GM19372 (cell line): Measurements from ENCODE around the gene DAP.
A peak's percentile ranks its signal among the peaks of the same experiment; 100 is the strongest.
"Not testable (repeated sequence)": the region's sequence is repeated elsewhere in the genome, so short reads cannot be mapped to it uniquely, and the experiment has no call there.

Experiments
- ATAC-seq: cut with Tn5 transposase; IDR thresholded peaks from one replicate; pipeline ENCODE4 v1.9.1; 2021; ENCODE audit warnings: mild to moderate bottlenecking, low read depth, moderate library complexity; ENCODE audit not compliant: unreplicated experiment

Gene DAP, protein sequence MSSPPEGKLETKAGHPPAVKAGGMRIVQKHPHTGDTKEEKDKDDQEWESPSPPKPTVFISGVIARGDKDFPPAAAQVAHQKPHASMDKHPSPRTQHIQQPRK

DNA sequence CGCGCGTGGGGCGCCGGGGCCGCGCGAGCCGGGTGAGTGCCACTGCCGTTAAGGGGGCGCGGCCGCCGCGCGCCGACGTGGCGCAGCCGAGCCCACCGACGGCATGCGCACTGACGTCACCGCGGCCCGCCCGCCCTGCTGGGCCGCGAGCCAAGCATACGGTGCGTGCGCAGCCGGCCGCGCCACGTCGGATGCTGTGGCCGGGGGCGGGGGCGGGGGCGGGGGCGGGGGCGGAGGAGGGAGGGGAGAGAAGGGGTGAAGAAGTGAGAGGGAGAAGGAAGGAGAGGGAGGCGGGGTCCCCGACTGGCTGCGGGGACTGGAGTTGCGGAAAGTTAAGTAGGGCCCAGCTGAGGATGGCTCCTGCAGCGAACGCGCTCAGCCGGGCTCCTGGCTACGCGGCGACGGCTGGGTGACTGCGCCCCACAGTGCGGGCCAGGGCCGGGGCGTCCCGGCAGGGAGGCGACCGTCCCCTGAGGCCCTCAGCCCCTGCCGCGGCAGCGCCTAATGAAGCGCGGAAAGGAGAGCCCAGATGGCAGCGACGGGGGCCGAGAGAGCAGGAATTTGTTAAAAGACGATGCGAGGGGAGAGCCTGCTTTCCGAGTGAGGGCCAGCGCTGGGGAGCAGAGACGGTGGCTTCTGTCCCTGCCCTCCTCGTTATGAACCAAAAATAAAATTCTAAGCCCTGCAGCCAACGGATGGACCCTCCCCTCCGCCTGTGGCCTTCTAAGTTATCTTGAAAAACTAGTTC, at the start of gene DAP:
Gene DAP, minus strand, starts transcription at position 50 of the 748 bp plus-strand sequence. CDS start 166 bp downstream, outside the sequence.
- peak; percentile 75 for ATAC-seq

DNA sequence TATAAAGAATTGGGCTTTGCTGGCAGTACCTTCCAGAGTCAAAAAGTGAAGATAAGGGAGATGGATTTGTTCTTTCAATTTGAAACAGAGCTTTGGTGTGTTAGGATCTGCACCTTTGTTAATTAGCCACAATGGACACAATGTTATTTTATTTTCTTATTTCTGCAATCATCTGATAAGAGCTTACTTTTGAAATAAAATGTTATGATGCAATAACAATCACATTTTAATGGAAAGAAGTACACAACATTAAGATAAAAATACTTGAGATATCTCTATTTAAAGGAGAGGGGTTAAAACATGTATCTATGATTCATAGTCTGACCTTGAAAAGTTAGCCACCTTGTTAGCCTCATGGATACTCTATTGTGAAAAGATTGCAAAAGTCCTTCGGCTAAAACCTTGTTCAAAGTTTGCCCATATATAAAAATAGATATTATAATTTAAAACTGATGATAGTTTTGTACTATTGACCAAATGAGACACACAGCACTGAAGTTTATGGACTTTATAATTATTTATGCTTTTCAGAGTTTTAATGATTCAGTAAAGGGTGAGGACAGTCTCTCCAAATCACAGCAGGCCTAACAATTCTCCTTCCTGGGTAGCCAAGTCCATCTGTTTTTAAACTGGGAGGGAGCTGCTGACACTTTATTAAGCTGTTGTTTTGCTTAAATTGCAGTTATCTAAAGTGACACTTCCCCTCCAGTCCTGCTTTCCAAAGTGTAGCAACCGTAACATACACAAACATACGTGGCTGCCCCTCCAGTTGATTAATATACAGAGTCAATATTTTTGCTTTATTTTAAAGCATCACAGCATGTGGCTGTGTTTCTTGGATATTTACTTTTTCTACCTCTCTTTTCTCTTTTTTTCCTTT, 47.6 kb upstream of the DAP start:
- ATAC-seq: no peak

DNA sequence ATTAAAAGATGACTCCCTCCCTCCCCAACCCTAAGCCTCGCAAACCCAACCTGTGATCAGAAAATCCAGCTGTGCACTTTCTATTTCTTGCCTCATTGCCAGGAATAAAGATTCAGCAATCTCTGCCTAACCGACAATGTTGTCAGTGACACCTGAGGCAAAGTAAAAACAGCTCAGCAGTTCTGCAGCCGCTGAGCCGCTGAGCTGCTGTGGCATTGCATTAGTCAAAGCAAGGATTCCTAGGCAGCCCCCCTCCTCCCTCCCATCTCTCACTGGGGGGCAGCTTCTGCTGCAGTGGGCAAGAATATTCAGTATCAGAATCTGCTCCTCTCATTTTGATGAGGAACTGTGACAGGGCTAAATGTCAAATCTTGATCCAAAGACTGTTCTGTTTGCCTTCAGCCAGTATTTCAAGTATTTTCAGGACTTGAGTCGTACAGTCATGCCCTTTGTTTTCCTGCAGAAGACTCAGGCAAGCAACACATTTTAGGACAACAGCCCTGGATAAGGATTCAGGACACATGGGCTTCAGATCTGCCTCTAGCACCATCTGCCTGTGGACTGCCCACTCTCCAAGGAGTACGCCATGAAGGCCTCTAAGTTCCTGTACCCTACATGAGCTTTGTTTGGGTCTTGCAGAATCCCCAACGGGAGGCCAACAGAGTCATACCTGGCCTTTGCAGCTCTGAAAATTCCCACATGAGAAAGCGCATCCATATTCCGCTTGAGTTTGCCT, 41.1 kb upstream of the DAP start:
- no peak for ATAC-seq

DNA sequence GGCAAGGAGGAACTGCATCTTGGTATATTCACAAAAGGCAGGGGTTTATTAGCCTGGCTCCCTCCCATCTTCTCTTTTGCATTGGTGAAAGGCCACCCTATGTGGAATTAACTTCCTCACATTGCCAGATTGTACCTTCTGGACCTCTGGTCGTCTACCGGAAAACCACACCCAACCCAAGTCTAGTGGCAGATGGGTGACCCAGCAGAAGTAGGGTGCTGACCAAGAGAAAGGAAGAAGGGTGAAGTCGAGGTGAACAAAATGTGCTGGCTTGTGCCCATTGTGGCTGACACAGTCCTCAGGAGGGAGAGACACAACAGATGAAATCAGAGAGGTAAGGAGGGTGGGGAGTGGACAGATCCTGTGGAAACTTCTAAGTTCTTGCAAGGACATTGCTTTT, 39.8 kb upstream of the DAP start:
- no peak for ATAC-seq

GRCh38 chr5:10797261-10797660, 36.2 kb upstream of the DAP start:
- ATAC-seq: no peak

DNA sequence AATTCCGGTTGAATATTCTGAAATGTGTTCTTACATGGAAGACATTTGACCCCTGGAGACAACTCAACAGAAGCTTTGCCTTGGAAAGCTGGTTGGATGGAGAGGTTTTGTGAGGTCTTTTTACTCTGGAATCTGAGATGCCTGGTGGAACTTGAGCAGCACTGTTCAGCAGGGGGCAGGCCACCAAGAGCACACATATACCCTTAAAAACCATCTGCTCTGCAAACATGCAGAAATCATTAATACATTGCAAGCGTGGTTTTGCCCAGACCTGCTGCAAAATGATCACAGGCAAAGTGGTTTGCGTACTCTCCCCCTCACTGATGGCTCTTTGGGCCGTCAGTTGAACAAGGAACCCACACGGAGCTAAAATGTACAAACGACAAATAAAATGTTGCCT, 32.8 kb upstream of the DAP start:
- ATAC-seq: no peak

DNA sequence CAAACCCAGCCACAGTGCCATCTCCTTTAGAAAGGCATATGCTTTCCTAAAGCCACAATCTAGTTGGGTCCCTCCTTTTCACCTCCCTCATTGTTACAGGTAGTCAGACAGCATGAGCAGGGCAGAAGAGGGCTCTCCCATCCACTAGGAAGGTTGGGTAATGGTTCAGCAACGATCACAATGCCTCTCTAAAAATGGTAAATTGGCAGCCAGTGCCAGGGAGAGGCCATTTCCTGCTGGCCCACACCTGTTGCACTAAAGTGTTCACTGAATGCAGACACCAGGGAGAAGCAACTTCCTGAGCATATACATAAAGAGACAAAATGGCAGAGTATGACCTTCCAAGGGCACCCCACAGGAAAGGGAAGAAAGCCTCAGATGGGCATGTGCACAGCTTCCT, 31.3 kb upstream of the DAP start:
- no peak for ATAC-seq

- ATAC-seq: no peak
These were observed 28.7 kb upstream of the DAP start for GRCh38 chr5:10789726-10790125.

DNA sequence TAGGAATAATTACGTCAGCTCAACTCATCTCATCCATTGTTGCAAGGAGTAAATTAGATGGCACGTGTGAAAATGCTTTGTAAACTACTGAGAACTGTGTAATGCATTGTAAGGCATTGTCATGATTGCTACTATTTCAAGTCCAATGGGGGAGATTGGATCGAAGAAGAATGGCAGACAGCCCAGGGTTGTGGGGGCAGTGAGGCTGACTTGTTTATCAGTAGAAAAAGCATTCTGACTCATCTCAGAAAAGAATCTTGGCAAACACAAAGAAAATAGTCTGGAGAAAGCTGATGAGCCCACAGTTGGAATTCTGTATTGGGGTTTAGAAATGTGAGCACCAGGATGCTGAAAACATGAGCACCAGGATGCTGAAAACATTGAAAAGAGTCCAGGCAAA, 28.0 kb upstream of the DAP start:
- ATAC-seq: no peak

DNA sequence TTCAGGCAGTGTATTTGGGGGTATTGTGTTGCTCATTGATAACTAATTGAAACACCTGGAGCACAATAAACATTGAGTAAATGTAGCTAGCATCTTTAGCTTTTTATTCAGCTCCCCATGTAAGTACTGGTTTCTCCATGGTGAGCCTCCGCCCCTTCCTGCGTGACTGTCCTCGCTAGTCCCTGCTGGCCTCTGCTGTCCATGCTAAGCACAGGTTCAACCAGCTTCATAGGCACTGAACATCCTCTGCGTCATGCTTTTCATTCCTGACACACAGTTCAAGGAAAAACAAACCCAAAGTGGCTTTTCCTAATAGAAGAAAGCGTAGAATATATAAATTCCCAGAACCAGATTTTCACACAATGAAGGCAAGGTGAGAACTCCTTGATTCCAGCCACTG, 27.3 kb upstream of the DAP start:
- ATAC-seq: no peak

- no peak for ATAC-seq
These were observed 25.8 kb upstream of the DAP start for GRCh38 chr5:10786835-10787234.

DNA sequence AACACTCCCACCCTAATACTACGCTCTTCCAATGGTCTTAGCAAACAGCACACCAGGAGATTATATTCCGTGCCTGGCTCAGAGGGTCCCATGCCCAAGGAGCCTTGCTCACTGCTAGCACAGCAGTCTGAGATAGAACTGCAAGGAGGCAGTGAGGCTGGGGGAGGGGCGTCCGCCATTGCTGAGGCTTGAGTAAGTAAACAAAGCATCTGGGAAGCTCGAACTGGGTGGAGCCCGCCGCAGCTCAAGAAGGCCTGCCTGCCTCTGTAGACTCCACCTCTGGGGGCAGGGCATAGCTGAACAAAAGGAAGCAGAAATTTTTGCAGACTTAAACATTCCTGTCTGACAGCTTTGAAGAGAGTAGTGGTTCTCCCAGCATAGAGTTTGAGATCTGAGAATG, 19.2 kb upstream of the DAP start:
- ATAC-seq: not testable (repeated sequence)

GRCh38 chr5:10779592-10779991, 18.6 kb upstream of the DAP start:
- ATAC-seq: no peak

GRCh38 chr5:10778179-10778910, 17.3 kb upstream of the DAP start:
- ATAC-seq: no peak

- no peak for ATAC-seq
These were observed 14.6 kb upstream of the DAP start for GRCh38 chr5:10775646-10776045.

- ATAC-seq: no peak
These were observed 12.0 kb upstream of the DAP start for GRCh38 chr5:10772901-10773585.

GRCh38 chr5:10768328-10768899, 7.4 kb upstream of the DAP start:
- no peak for ATAC-seq

DNA sequence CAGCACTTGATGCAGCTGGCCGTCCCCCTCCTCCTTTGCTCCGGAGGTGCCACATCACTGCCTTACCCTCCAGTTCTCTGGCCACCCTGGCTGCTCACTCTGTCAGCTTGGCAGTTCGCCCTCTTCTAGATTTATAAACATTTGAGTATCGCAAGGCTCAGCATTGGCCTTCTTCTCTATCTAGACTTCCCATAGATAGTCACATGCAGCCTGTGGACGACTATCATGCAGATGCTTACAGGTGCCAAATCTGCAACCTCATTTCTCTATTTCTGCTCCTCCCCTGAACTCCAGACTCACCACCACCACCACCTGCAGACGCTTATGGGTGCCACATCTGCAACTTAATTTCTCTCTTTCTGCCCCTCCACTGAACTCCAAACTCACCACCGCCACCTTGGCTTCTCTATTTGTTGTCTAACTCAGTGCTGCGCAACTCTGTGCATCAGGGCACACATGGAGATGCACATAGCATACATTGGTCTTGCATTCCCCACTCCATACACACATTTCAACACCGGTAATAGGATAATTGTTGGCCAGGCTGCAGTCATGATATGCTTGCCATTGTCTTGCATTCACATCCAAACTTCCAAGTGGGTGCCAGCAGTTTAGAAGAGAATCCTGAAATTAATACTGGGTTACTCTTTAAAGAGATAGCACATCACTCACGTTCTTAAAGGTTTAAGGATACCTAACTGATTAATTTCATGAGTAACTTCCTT, 1.9 kb upstream of the DAP start:
- ATAC-seq: no peak
